ENCODE data around the gene MTMR6.

MTMR6 gene

GRCh38 chr13:25300861-25301346, 13.6 kb upstream of the MTMR6 start:
- peak overlapping the region; percentile 93 for H3K4me3 ChIP-seq (ENCODE audit: low read length)
- H3K27me3 ChIP-seq (ENCODE audit: control insufficient read depth, insufficient read depth, low read length) = peaks cover 31% of the 10 kb centered on the region
- H3K9ac ChIP-seq (ENCODE audit: low read length) = no peak overlapping the region
- peaks cover 13% of the 10 kb centered on the region for H3K36me3 ChIP-seq (ENCODE audit: control insufficient read depth, low read depth, low read length)
- H3K4me1 ChIP-seq (ENCODE audit: control insufficient read depth, low read depth, low read length) = no peaks in the 10 kb centered on the region
- no peak overlapping the region for H3K27ac ChIP-seq (ENCODE audit: low read length)
- H3K9me3 ChIP-seq (ENCODE audit: control insufficient read depth, low read depth, low read length) = no peaks in the 10 kb centered on the region

GRCh38 chr13:25295701-25296100, 8.4 kb upstream of the MTMR6 start:
- H3K9ac ChIP-seq (ENCODE audit: low read length) = no peak overlapping the region
- no peaks in the 10 kb centered on the region for H3K36me3 ChIP-seq (ENCODE audit: control insufficient read depth, low read depth, low read length)
- no peak overlapping the region for H3K4me3 ChIP-seq (ENCODE audit: low read length)
- no peaks in the 10 kb centered on the region for H3K4me1 ChIP-seq (ENCODE audit: control insufficient read depth, low read depth, low read length)
- peaks cover 42% of the 10 kb centered on the region for H3K27me3 ChIP-seq (ENCODE audit: control insufficient read depth, insufficient read depth, low read length)
- H3K27ac ChIP-seq (ENCODE audit: low read length) = no peak overlapping the region
- no peaks in the 10 kb centered on the region for H3K9me3 ChIP-seq (ENCODE audit: control insufficient read depth, low read depth, low read length)

- Histone ChIP-seq H3K9ac (ENCODE audit: low read length) (no peak overlapping the region), H3K27me3 (ENCODE audit: control insufficient read depth, insufficient read depth, low read length) (peaks cover 42% of the 10 kb centered on the region), H3K27ac (ENCODE audit: low read length) (no peak overlapping the region), H3K36me3 (ENCODE audit: control insufficient read depth, low read depth, low read length) (no peaks in the 10 kb centered on the region), H3K4me3 (ENCODE audit: low read length) (no peak overlapping the region), H3K9me3 (ENCODE audit: control insufficient read depth, low read depth, low read length) (no peaks in the 10 kb centered on the region), H3K4me1 (ENCODE audit: control insufficient read depth, low read depth, low read length) (no peaks in the 10 kb centered on the region)
Observed at GRCh38 chr13:25295228-25295627, 7.9 kb upstream of the MTMR6 start.

- H3K4me3 ChIP-seq (ENCODE audit: low read length) = no peak overlapping the region
- H3K9me3 ChIP-seq (ENCODE audit: control insufficient read depth, low read depth, low read length) = no peaks in the 10 kb centered on the region
- peaks cover 29% of the 10 kb centered on the region for H3K27me3 ChIP-seq (ENCODE audit: control insufficient read depth, insufficient read depth, low read length)
- H3K9ac ChIP-seq (ENCODE audit: low read length) = no peak overlapping the region
- no peaks in the 10 kb centered on the region for H3K4me1 ChIP-seq (ENCODE audit: control insufficient read depth, low read depth, low read length)
- no peak overlapping the region for H3K27ac ChIP-seq (ENCODE audit: low read length)
- H3K36me3 ChIP-seq (ENCODE audit: control insufficient read depth, low read depth, low read length) = no peaks in the 10 kb centered on the region
Observed at GRCh38 chr13:25292301-25292700, 5.0 kb upstream of the MTMR6 start.

GRCh38 chr13:25291691-25292090, 4.4 kb upstream of the MTMR6 start:
- H3K36me3 ChIP-seq (ENCODE audit: control insufficient read depth, low read depth, low read length) = no peaks in the 10 kb centered on the region
- H3K4me3 ChIP-seq (ENCODE audit: low read length) = no peak overlapping the region
- H3K4me1 ChIP-seq (ENCODE audit: control insufficient read depth, low read depth, low read length) = no peaks in the 10 kb centered on the region
- no peak overlapping the region for H3K9ac ChIP-seq (ENCODE audit: low read length)
- peaks cover 23% of the 10 kb centered on the region for H3K27me3 ChIP-seq (ENCODE audit: control insufficient read depth, insufficient read depth, low read length)
- H3K9me3 ChIP-seq (ENCODE audit: control insufficient read depth, low read depth, low read length) = no peaks in the 10 kb centered on the region
- no peak overlapping the region for H3K27ac ChIP-seq (ENCODE audit: low read length)

GRCh38 chr13:25288966-25289365, 1.7 kb upstream of the MTMR6 start:
- Histone ChIP-seq H3K27me3 (ENCODE audit: control insufficient read depth, insufficient read depth, low read length) (peaks cover 4% of the 10 kb centered on the region), H3K4me3 (ENCODE audit: low read length) (no peak overlapping the region), H3K4me1 (ENCODE audit: control insufficient read depth, low read depth, low read length) (no peaks in the 10 kb centered on the region), H3K9ac (ENCODE audit: low read length) (no peak overlapping the region), H3K36me3 (ENCODE audit: control insufficient read depth, low read depth, low read length) (no peaks in the 10 kb centered on the region), H3K9me3 (ENCODE audit: control insufficient read depth, low read depth, low read length) (no peaks in the 10 kb centered on the region), H3K27ac (ENCODE audit: low read length) (no peak overlapping the region)

- H3K4me3 ChIP-seq (ENCODE audit: low read length) = peak overlapping the region; percentile 72
- H3K27ac ChIP-seq (ENCODE audit: low read length) = no peak overlapping the region
- peaks cover 4% of the 10 kb centered on the region for H3K27me3 ChIP-seq (ENCODE audit: control insufficient read depth, insufficient read depth, low read length)
- H3K9ac ChIP-seq (ENCODE audit: low read length) = peak overlapping the region; percentile 59
- peaks cover 5% of the 10 kb centered on the region for H3K4me1 ChIP-seq (ENCODE audit: control insufficient read depth, low read depth, low read length)
- no peaks in the 10 kb centered on the region for H3K36me3 ChIP-seq (ENCODE audit: control insufficient read depth, low read depth, low read length)
- no peaks in the 10 kb centered on the region for H3K9me3 ChIP-seq (ENCODE audit: control insufficient read depth, low read depth, low read length)
Observed at GRCh38 chr13:25286308-25286968, 850 bp downstream of the MTMR6 start.

- Histone ChIP-seq H3K9me3 (ENCODE audit: control insufficient read depth, low read depth, low read length) (no peaks in the 10 kb centered on the region), H3K27ac (ENCODE audit: low read length) (no peak overlapping the region), H3K9ac (ENCODE audit: low read length) (no peak overlapping the region), H3K4me1 (ENCODE audit: control insufficient read depth, low read depth, low read length) (peaks cover 6% of the 10 kb centered on the region), H3K27me3 (ENCODE audit: control insufficient read depth, insufficient read depth, low read length) (no peaks in the 10 kb centered on the region), H3K4me3 (ENCODE audit: low read length) (no peak overlapping the region), H3K36me3 (ENCODE audit: control insufficient read depth, low read depth, low read length) (no peaks in the 10 kb centered on the region)
Observed at GRCh38 chr13:25281935-25282332, 5.4 kb downstream of the MTMR6 start.

- no peak overlapping the region for H3K9ac ChIP-seq (ENCODE audit: low read length)
- H3K4me1 ChIP-seq (ENCODE audit: control insufficient read depth, low read depth, low read length) = peaks cover 6% of the 10 kb centered on the region
- no peaks in the 10 kb centered on the region for H3K9me3 ChIP-seq (ENCODE audit: control insufficient read depth, low read depth, low read length)
- no peaks in the 10 kb centered on the region for H3K36me3 ChIP-seq (ENCODE audit: control insufficient read depth, low read depth, low read length)
- H3K27ac ChIP-seq (ENCODE audit: low read length) = no peak overlapping the region
- no peaks in the 10 kb centered on the region for H3K27me3 ChIP-seq (ENCODE audit: control insufficient read depth, insufficient read depth, low read length)
- H3K4me3 ChIP-seq (ENCODE audit: low read length) = no peak overlapping the region
Observed at GRCh38 chr13:25281193-25281934, 5.9 kb downstream of the MTMR6 start.

GRCh38 chr13:25280396-25280795, 6.9 kb downstream of the MTMR6 start:
- no peaks in the 10 kb centered on the region for H3K9me3 ChIP-seq (ENCODE audit: control insufficient read depth, low read depth, low read length)
- H3K27ac ChIP-seq (ENCODE audit: low read length) = no peak overlapping the region
- no peak overlapping the region for H3K4me3 ChIP-seq (ENCODE audit: low read length)
- H3K9ac ChIP-seq (ENCODE audit: low read length) = no peak overlapping the region
- no peaks in the 10 kb centered on the region for H3K36me3 ChIP-seq (ENCODE audit: control insufficient read depth, low read depth, low read length)
- no peaks in the 10 kb centered on the region for H3K27me3 ChIP-seq (ENCODE audit: control insufficient read depth, insufficient read depth, low read length)
- peaks cover 6% of the 10 kb centered on the region for H3K4me1 ChIP-seq (ENCODE audit: control insufficient read depth, low read depth, low read length)

GRCh38 chr13:25276748-25277147, 10.5 kb downstream of the MTMR6 start:
- Histone ChIP-seq H3K9me3 (ENCODE audit: control insufficient read depth, low read depth, low read length) (no peaks in the 10 kb centered on the region), H3K36me3 (ENCODE audit: control insufficient read depth, low read depth, low read length) (peaks cover 4% of the 10 kb centered on the region), H3K27ac (ENCODE audit: low read length) (no peak overlapping the region), H3K9ac (ENCODE audit: low read length) (no peak overlapping the region), H3K27me3 (ENCODE audit: control insufficient read depth, insufficient read depth, low read length) (no peaks in the 10 kb centered on the region), H3K4me3 (ENCODE audit: low read length) (no peak overlapping the region), H3K4me1 (ENCODE audit: control insufficient read depth, low read depth, low read length) (peaks cover 4% of the 10 kb centered on the region)

GRCh38 chr13:25268561-25268960, 18.7 kb downstream of the MTMR6 start:
- Histone ChIP-seq H3K27me3 (ENCODE audit: control insufficient read depth, insufficient read depth, low read length) (no peaks in the 10 kb centered on the region), H3K36me3 (ENCODE audit: control insufficient read depth, low read depth, low read length) (peaks cover 11% of the 10 kb centered on the region), H3K4me3 (ENCODE audit: low read length) (no peak overlapping the region), H3K9ac (ENCODE audit: low read length) (no peak overlapping the region), H3K4me1 (ENCODE audit: control insufficient read depth, low read depth, low read length) (no peaks in the 10 kb centered on the region), H3K27ac (ENCODE audit: low read length) (no peak overlapping the region), H3K9me3 (ENCODE audit: control insufficient read depth, low read depth, low read length) (no peaks in the 10 kb centered on the region)

Data from iPS-18a (cell line).